Head of caudate nucleus (tissue), 42 donors: ENCODE measurements around the gene CWC15.
A peak's percentile ranks its signal among the peaks of the same experiment; 100 is the strongest.
"Not testable (repeated sequence)": the region's sequence is repeated elsewhere in the genome, so short reads cannot be mapped to it uniquely, and the experiment has no call there.

Experiments used
- DNase-seq, 42 donors: peaks; one replicate each; pipeline versions ENCODE4 v3.0.0 to v3.0.0-alpha.2; 2020 to 2021; ENCODE audit warnings: mixed read lengths in 7 of 42
- intact Hi-C: fragments of 100-400 bp; cut with DNase I; formaldehyde crosslinking; loops from one replicate; pipeline ENCODE4 v1.15.0; 2022

Gene CWC15

DNA sequence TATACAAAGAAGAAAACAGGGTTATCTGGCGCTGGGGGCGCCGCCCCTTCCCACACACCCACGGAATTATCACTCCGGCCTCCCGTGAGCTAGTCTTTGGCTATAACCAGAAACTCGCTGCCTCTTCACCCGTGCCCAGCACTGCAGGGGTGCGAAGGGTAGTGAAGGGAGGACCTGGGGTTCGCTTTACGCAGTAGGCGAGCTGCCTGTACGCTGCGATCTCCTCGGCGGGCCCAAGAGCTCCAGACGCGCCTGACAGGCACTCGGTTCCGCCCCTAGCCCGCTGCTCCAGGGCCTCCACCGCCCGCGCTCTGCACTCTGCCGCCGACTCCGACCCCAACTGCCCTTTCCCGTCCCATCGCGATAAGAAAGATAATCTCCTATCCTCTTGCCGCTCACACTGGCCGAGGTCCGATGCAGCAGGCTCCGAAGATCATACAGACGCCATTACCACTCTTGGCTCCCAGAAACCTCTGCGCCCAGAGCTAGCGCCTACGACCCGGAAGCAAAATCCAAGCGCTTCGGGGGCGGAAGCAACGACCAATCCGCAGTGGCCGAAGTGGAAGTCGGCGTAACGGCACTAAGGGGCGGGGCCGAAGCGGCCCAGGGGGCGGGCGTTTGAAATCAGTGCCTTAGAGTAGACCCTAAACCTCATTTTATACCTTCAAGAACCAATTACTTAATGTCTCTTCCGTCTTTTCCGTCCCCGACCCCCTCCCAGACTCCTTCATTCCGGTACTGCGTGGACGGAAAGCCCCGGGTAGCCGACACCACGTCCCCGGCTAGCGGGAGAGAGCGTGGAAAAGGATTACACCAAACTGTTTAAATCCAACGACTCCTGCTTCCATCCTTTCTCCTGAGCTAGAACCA lies at the start of gene CWC15, which contains the start of gene KDM4D:
Gene CWC15, minus strand, starts transcription at position 458 of the 870 bp plus-strand sequence. CDS start 1,371 bp downstream, outside the sequence.
Gene KDM4D, plus strand, starts transcription at position 611 of the 870 bp plus-strand sequence. CDS start 23,664 bp downstream, outside the sequence.
- peak; percentile 91 to 99 (median 96) for DNase-seq
- intact Hi-C loops, result loop anchor here (5.0 to 10.0 kb wide), 3 partner anchors 91 to 791 kb away; partner anchors contain the start of gene SRSF8

DNA sequence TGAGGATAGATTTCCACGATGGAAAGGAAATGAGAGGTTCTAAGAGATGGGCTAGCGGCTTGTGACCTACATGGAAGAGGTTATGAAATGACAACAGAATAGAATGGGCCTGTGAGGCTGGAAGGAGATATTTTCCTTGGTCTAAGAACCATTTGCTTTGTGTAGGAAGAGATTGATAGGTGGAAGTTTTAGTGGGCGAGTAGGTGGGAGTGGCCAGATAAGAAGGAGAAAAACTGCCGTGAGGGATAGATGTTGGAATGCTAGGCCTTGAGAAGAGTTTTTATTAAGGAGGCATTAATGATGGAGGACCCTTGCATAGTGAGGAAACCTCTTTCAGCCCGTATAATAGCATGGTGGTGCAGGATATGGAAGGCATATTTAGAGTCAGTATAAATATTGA lies 48.1 kb upstream of the CWC15 start:
- DNase-seq, intact Hi-C loops: not testable (repeated sequence)

DNA sequence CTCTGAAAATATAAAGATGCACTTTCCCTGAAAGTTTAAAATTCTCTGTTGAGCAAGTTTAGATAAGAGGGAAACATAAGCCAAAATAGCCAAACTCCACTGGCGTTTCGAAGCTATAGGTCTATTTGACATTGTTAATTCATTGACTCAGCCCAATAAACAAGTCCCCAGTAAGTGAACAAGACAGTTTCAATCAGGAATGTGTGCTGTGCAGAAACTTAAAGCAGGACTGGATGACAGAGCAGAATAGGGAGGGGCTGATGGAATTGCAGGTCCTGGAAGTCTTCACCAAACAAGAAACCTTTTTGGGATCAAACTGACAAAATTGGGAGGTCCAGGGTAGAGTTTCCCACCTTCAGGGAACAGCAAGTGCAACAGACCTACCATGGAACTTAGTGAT lies 42.8 kb upstream of the CWC15 start:
- no peak for DNase-seq
- intact Hi-C loops, result no loop called here

DNA sequence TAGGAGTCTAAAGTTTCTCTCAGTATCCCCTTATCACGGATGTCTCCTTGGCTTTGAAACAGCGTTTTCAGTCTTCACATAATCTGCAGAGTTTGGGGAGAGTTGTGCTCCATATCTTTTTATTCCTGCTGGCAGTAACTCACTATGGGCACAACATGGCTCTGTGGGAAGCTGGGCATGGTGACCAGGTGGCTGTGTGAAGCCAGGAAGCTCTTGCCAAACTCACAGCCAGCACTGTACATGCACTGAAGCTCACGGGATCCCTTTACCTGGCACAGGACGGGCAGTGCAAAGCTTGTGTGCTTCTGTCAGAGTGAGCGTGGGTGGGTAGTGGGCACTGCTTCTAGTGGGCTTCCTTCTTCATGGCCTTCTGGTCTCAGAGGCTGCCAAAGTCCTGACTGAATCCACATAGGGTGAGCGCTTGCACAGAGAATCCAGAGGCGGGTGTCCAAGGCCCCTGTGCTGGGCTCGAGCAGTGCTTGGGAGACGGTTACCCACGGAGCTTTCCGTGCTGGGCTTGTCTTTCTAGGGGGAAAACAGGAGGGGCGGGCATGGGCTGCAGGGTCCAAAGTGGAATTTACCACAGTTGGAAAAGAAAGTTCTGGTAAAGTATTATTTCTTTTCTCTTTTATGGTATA lies 40.9 kb upstream of the CWC15 start:
- intact Hi-C loops, result no loop called here
- no peak for DNase-seq

DNA sequence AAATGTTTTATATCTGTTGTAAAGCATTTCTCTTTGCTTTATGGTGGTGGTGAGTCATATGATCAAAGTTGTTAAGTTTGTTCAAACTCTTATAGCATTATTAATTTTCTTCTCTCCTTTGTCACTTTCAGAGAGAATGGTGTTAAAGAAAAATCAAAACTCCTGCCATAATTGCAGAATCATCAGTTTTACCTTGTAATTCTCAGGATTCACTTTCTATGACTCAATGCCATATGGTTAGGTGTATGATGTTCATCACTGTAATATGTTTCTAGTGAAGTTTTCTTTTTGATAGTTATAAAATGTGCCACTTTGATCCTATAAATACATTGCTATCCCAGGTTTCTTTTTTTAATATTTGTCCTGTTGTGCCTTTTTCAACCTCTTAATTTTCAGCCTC lies 38.0 kb upstream of the CWC15 start:
- DNase-seq, result no peak
- intact Hi-C loops, result no loop called here

DNA sequence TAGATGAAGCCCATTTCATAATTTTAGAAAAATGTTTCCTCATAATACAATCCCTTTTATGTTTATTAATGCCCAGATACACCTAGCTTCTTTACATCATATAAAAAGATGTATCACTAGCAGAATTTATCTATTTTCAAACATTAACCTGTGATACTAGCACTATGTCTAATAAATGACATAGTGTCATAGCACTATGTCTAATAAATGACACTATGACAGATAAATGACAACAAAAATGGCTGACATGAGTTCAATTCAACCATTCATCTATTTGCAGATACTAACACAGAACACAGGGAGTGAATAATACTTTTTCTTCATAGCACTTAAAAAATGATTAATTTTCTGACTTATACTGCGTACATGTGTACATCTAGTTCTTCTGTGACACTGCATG lies 32.3 kb upstream of the CWC15 start:
- DNase-seq, result no peak
- intact Hi-C loops, result no loop called here

DNA sequence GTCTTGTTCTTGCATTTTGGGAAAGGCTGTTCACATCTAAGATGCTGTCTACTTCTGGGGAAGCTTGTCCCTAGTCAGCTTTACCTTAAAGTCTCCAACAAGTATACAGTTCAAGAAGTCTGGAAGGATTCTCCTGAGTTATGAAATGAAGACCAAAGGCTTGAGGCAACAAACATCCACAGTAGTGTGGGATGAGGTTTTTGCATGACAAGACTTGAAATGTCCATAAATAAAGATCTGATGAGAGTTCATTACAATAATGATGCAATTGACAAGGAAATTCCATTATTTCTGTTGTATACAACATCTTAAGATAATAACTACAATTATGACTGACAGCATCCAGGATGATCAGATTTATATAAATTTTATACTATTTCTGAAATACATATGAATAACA lies 30.4 kb upstream of the CWC15 start:
- intact Hi-C loops, result no loop called here
- DNase-seq, result no peak

DNA sequence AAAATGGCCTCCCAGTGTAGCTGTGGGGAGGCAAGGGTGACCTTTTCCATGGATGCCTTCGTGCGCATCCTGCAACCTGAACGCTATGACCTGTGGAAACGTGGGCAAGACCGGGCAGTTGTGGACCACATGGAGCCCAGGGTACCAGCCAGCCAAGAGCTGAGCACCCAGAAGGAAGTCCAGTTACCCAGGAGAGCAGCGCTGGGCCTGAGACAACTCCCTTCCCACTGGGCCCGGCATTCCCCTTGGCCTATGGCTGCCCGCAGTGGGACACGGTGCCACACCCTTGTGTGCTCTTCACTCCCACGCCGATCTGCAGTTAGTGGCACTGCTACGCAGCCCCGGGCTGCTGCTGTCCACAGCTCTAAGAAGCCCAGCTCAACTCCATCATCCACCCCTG lies 24.9 kb upstream of the CWC15 start:
- DNase-seq, result no peak
- intact Hi-C loops, result no loop called here

DNA sequence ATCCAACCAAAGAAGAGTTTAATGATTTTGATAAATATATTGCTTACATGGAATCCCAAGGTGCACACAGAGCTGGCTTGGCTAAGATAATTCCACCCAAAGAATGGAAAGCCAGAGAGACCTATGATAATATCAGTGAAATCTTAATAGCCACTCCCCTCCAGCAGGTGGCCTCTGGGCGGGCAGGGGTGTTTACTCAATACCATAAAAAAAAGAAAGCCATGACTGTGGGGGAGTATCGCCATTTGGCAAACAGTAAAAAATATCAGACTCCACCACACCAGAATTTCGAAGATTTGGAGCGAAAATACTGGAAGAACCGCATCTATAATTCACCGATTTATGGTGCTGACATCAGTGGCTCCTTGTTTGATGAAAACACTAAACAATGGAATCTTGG lies 24.1 kb upstream of the CWC15 start:
- no peak for DNase-seq
- intact Hi-C loops, result no loop called here

DNA sequence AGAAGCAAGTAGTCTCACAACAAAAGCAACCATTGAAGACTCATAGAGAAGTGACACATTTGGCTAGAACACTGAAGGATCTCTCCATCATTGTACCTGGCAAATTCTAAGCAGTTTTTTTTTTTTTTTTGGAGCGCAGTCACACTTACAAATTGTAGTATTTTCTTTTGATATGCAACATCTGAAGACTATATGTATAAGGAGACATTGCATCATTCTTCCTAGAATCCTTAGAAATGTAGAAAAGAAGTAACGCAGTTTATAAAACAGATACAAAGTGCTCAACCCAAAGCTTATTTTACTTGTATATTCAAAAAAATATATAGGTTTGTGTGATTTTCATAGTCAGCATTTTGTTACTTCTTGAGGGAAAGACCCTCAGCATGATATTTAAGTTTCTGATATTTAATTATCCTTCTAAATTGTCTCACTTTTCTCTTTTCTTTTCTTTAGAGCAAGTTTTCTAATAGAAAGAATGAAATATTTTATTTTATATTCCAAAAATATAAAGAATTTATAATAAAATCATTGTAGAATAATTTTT lies 20.1 kb upstream of the CWC15 start:
- DNase-seq, result no peak
- intact Hi-C loops, result no loop called here

DNA sequence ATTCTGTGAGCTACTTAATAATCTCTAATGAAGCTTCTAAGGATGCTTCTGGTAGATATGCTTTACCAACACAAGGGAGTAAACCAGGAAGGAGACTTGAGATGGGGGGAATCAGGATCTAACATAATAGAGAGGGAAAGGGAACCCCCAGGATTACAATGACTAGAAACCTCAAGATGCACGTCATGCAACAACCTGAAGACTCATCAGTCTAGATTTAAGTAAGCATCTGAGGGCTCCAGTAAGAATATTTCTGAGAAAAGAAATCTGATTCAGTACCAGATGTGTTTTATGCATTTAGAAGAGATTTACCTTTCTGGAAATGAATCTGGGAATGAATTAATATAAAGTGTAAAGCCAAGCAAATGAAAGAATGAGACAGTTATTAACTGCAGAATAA lies 15.4 kb upstream of the CWC15 start:
- intact Hi-C loops, result no loop called here
- DNase-seq, result no peak

DNA sequence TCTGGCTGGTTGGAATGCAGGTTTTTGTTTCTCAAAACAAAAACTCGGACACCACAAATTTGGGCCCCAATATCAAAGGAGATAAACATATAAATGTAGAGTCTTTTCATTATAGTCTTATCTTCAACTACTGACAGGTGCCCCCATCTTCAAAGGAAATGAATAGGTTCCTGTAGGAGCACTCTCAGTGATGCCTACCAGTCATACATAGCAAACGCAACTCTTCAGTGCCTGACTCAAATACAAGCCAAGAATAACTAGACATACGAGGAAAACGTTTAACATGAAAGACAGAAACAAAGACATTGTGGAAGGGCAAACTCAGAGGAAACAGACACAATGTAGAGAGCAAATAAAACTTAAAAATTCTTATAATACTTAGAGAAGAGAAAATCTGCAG lies 14.0 kb upstream of the CWC15 start:
- intact Hi-C loops, result no loop called here
- DNase-seq, result no peak

DNA sequence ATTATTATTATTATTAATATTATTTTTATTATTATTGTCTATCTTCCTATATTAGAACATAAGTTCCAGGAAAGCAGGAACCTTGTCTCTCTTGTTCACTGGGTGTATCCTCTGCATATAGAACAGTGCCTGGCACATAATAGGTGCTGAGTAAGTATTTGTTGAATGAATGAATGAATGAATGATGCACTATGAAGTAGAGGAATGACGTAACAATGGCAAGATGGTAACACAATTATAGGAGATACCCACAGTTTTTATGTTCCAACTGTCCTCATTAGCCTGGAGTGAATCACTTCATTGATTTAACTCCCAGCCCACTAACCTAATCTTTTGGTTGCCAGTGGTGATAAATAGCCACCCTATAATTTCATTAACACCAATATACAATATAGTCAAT lies 2.2 kb upstream of the CWC15 start:
- DNase-seq, result no peak
- intact Hi-C loops, result loop anchor here (10.0 kb wide), 2 partner anchors 89 to 789 kb away; partner anchors contain the start of gene SRSF8

DNA sequence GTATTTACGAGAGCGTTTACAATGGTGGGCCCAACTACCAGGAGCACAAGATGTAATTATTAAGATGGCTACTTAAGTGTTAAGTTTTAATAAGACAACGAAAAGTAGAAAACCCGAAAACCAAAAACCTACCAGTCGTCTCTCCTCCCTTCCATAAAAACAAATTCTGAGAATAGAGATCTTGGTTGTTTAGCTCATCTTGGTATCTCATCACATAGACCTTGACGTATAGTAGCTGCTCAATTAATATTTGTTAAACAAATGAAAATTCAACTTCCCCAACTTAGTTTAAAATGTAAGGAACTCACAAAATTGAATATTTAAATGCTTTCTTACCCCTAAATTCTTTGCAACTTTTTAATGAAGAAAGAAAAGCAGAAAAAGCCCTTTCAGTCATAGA lies 822 bp upstream of the CWC15 start:
- intact Hi-C loops, result loop anchor here (5.0 to 10.0 kb wide), 3 partner anchors 91 to 791 kb away; partner anchors contain the start of gene SRSF8
- no peak for DNase-seq

DNA sequence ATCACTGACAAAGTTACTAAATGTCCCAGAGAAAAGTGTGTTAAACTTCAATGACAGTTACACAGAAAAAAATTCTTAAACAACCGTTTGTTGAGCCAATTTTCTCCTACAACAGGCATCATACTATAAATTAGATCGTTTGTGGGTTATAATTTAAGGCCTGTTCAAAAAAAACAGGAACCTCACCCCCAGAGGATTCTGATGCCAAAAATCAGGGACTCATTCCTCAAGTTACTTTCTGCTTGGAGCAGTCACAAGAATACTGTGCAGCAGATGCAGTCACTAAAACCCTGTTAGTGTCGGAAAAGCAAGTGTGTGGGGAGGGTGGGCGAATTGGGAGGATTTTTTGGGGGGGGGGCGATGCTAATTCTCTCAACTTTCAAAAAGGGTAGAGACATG lies 657 bp downstream of the CWC15 start:
- no peak for DNase-seq
- intact Hi-C loops, result loop anchor here (5.0 to 10.0 kb wide), 3 partner anchors 92 to 792 kb away; partner anchors contain the start of gene SRSF8

DNA sequence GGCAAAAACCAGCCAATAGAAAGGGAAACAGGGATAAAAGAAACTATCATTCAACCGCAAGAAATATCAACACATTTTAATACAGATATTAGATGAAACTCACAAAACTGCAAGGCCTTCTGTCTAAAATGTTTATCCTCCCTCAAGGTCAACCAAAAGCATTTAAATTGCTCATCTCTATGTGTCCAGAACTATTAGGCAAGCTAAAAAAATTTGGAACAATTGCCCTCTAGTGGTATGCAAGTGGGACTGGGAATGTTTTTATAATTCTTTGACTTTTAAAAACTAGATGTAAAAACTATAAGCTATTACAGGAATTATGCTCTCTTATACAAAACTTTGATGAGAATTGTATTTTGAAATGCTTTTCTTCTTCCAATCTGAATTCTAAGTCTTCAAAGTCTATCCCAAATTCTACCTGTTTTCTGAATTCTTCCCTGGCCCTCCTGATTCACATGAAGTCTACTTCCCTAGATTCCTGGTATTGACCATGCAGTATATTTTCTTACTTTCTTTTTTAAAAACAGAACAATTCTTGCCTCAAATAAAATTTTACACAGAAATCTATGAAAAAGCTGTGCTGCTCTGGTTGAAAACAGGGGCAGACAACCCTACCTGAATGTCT lies 4.9 kb downstream of the CWC15 start:
- intact Hi-C loops, result no loop called here
- DNase-seq, result no peak

DNA sequence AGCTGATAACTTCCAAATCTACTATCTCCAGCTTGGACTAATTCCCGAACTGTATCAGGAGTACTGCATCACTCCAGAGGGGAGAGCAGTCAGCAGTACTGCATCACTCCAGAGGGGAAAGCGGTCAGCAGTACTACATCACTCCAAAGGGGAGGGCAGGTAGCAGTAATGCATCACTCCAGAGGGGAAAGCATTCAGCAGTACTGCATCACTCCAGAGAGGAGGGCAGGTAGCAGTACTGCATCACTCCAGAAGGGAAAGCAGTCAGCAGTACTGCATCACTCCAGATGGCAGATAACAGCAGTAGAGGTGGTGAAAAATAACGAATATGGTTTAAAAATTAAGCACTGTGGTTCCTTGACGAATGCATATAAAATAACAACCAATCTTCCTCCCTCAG lies 8.4 kb downstream of the CWC15 start:
- no peak for DNase-seq
- intact Hi-C loops, result no loop called here

DNA sequence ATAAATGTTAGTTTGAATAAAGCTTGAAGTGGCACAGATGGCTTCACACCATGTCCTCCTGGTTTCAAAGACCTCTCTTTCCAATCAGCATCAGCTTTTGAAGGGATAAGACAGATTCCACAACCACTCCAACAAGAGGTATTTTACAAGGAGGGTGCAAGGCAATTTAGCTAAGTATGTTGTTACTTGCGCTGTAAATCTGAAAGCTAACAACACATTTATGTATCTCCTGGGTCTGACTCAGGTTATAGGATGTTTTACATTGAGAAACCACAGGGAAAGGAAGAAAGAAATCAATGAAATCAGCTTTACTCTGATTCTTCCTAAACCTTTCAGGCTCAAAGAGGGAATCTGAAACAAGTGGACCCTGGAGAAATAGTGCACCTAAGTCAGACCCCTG lies 12.1 kb downstream of the CWC15 start:
- intact Hi-C loops, result no loop called here
- no peak for DNase-seq

DNA sequence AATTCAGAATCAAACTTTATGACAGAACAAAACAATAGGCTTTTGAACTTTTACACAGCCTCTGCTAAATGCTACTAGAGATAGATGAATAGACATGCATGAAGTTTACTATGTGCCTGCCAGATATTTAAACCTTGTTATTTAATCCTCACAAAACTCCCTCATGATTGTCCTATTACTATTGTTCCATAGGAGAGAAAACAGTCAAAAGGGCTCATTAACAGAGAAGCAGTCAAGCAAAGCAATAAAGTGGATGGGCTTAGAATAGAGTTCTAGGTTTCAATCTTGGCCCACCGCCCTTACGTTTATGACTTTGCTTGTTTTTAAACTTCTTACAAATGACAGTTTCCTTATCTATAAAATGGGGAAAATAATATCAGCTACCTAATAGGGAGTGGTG lies 12.9 kb downstream of the CWC15 start:
- intact Hi-C loops, result no loop called here
- no peak for DNase-seq

DNA sequence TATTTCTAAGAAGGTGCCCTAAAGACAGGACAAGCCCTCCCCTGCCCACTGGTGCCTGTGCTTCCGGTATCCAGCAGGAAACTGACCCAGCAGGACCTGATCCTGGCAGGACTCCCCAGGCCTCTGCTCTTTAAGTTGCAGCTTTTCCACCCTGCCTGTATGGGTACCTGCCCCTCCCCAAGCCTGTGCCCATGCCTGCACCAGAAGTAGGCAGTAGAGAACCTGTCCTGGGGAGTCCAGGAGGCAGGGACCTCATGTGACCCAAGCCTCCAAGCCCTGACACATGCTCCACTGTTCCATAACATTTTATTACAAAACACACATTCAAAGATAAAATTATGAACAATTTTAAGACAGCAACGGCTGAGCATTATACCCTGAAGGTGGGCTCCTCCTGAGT lies 14.2 kb downstream of the CWC15 start:
- intact Hi-C loops, result no loop called here
- DNase-seq, result no peak
